ENCODE results near the gene SSBP3.
A peak's percentile ranks its signal among the peaks of the same experiment; 100 is the strongest.
"Not testable (repeated sequence)": the region's sequence is repeated elsewhere in the genome, so short reads cannot be mapped to it uniquely, and the experiment has no call there.

The SSBP3 gene

GRCh38 chr1:54215523-54215922 lies 190.7 kb downstream of the SSBP3 start:
- DNase-seq = no peak

- no peak for DNase-seq
These were observed 193.3 kb downstream of the SSBP3 start for GRCh38 chr1:54212872-54213271.

GRCh38 chr1:54207896-54208295 lies 198.3 kb downstream of the SSBP3 start:
- not testable (repeated sequence) for DNase-seq

GRCh38 chr1:54207287-54207686 lies 198.9 kb downstream of the SSBP3 start:
- DNase-seq = no peak

GRCh38 chr1:54204199-54204598 lies 202.0 kb downstream of the SSBP3 start:
- DNase-seq = no peak

GRCh38 chr1:54200519-54200997 lies 205.6 kb downstream of the SSBP3 start:
- DNase-seq = no peak

GRCh38 chr1:54199765-54200518 lies 206.3 kb downstream of the SSBP3 start, which contains the start of the genes CYB5RL and MRPL37:
Gene CYB5RL, minus strand, starts transcription at chr1:54200030. Its CDS starts 4,414 bp downstream, at chr1:54195616.
Gene MRPL37, plus strand, starts transcription at chr1:54200167. Its CDS starts 77 bp downstream, at chr1:54200244.
- peak; percentile 91 for DNase-seq

GRCh38 chr1:54199151-54199764 lies 206.9 kb downstream of the SSBP3 start:
- DNase-seq = peak; percentile 17

- DNase-seq = no peak
These were observed 212.7 kb downstream of the SSBP3 start for GRCh38 chr1:54193453-54193852.

- DNase-seq = no peak
These were observed 214.7 kb downstream of the SSBP3 start for GRCh38 chr1:54191525-54191924.

GRCh38 chr1:54190526-54190925 lies 215.7 kb downstream of the SSBP3 start:
- DNase-seq = no peak

- DNase-seq = no peak
These were observed 217.9 kb downstream of the SSBP3 start for GRCh38 chr1:54188291-54188690.

- DNase-seq = no peak
These were observed 220.1 kb downstream of the SSBP3 start for GRCh38 chr1:54186056-54186455.

GRCh38 chr1:54180701-54181360 lies 225.4 kb downstream of the SSBP3 start:
- no peak for DNase-seq

GRCh38 chr1:54178296-54179070 lies 227.7 kb downstream of the SSBP3 start:
- DNase-seq = no peak

GRCh38 chr1:54177726-54178125 lies 228.5 kb downstream of the SSBP3 start:
- DNase-seq = no peak

GRCh38 chr1:54176621-54177327 lies 229.4 kb downstream of the SSBP3 start:
- DNase-seq = no peak

All from NCI-H1417 treated with DMSO at 0.1 percent for 48 hours (cell line).